DOHH2 (cell line): Measurements from ENCODE around the gene ZNF654.

Source experiments
- H3F3A ChIP-seq: fragments of 200-600 bp; sonication (generic), shearing (Covaris generic); 2 replicates; pipeline ENCODE4 v1.6.0; 2016; ENCODE audit warnings: antibody characterized with exemption, mild to moderate bottlenecking; ENCODE audit not compliant: control insufficient read depth, insufficient read depth
- H3K27ac ChIP-seq: fragments of 200-600 bp; sonication (generic); 2 replicates; pipeline ENCODE4 v1.5.1; 2014; ENCODE audit warnings: low read depth, mild to moderate bottlenecking, low read length, moderate library complexity
- H3K27me3 ChIP-seq: fragments of 200-600 bp; sonication (generic); 2 replicates; pipeline ENCODE4 v1.6.1; 2014; ENCODE audit warnings: mild to moderate bottlenecking, low read length, mixed read lengths; ENCODE audit not compliant: control insufficient read depth
- H3K36me3 ChIP-seq: fragments of 200-600 bp; sonication (generic); 2 replicates; pipeline ENCODE4 v1.6.1; 2014; ENCODE audit warnings: mild to moderate bottlenecking, low read length, moderate library complexity, mixed read lengths; ENCODE audit not compliant: control insufficient read depth
- H3K4me1 ChIP-seq: fragments of 200-600 bp; sonication (generic); 2 replicates; pipeline ENCODE4 v1.6.1; 2014; ENCODE audit warnings: mild to moderate bottlenecking, low read length, mixed read lengths; ENCODE audit not compliant: control insufficient read depth
- H3K4me2 ChIP-seq: fragments of 200-600 bp; sonication (generic); 2 replicates; pipeline ENCODE4 v1.6.0; 2014; ENCODE audit warnings: mild to moderate bottlenecking, low read length, moderate library complexity
- H3K4me3 ChIP-seq: fragments of 200-600 bp; sonication (generic); 2 replicates; pipeline ENCODE4 v1.5.1; 2014; ENCODE audit warnings: mild to moderate bottlenecking, low read length, mixed read lengths
- H3K79me2 ChIP-seq: fragments of 200-600 bp; sonication (generic); 2 replicates; pipeline ENCODE4 v1.6.1; 2014; ENCODE audit warnings: mild to moderate bottlenecking, low read length, mixed read lengths; ENCODE audit not compliant: control insufficient read depth
- H3K9me2 ChIP-seq: fragments of 200-600 bp; sonication (generic); replicated peaks from 2 replicates; pipeline ENCODE4 v1.6.1; 2014; ENCODE audit warnings: mild to moderate bottlenecking, low read length, mixed read lengths; ENCODE audit not compliant: control insufficient read depth
- H3K9me3 ChIP-seq: fragments of 200-600 bp; sonication (generic); 2 replicates; pipeline ENCODE4 v1.6.1; 2014; ENCODE audit warnings: antibody characterized with exemption, low read length, mixed read lengths; ENCODE audit not compliant: control insufficient read depth, insufficient read depth
- H4K20me1 ChIP-seq: fragments of 200-600 bp; sonication (generic); 2 replicates; pipeline ENCODE4 v1.6.0; 2014; ENCODE audit warnings: low read depth, mild to moderate bottlenecking, antibody characterized with exemption, low read length, moderate library complexity; ENCODE audit not compliant: control insufficient read depth, insufficient read depth
- EZH2phosphoT487 ChIP-seq: fragments of 200-600 bp; sonication (generic); IDR thresholded peaks from 2 replicates; pipeline ENCODE4 v1.6.1; 2017; ENCODE audit warnings: borderline replicate concordance, mild to moderate bottlenecking, antibody characterized with exemption, low read length, moderate library complexity, mixed read lengths
- TF ChIP-seq, protein P1 (sequence below): fragments of 200-600 bp; sonication (generic); IDR thresholded peaks from one replicate; pipeline ENCODE4 v1.5.1; 2014; ENCODE audit warnings: antibody characterized with exemption, mild to moderate bottlenecking, low read depth, low read length; ENCODE audit not compliant: poor library complexity, severe bottlenecking

The ZNF654 gene

DNA sequence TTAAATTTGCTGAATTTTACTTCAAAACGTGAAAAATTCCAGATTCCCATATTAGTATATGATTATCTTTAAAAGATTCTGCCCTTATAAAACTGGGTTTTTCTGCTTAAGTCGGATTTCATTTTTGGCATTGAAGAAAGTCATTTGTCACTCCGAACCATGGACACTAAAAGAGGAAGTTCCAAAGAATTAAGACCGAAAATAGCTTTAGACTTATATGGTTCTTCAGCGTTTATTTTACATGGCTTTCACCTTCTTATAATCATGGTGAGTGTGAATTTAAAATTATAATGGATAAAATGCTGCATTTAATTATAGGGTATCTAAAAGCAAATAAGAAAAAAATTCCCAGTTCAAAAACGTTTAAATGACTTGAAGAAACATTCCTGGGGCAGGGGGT, 91.8 kb downstream of the ZNF654 start:
- peak overlapping the region; percentile 82 for H3K4me2 ChIP-seq
- no peaks in the 10 kb centered on the region for H3K27me3 ChIP-seq
- H3F3A ChIP-seq, result 0 out of 2 replicates have a peak, but pooled peaks cover 8% of the 10 kb centered on the region
- no peak for TF ChIP-seq EZH2phosphoT487
- TF ChIP-seq, protein P1, sequence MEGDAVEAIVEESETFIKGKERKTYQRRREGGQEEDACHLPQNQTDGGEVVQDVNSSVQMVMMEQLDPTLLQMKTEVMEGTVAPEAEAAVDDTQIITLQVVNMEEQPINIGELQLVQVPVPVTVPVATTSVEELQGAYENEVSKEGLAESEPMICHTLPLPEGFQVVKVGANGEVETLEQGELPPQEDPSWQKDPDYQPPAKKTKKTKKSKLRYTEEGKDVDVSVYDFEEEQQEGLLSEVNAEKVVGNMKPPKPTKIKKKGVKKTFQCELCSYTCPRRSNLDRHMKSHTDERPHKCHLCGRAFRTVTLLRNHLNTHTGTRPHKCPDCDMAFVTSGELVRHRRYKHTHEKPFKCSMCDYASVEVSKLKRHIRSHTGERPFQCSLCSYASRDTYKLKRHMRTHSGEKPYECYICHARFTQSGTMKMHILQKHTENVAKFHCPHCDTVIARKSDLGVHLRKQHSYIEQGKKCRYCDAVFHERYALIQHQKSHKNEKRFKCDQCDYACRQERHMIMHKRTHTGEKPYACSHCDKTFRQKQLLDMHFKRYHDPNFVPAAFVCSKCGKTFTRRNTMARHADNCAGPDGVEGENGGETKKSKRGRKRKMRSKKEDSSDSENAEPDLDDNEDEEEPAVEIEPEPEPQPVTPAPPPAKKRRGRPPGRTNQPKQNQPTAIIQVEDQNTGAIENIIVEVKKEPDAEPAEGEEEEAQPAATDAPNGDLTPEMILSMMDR, result no peak
- H3K36me3 ChIP-seq, result peaks cover 39% of the 10 kb centered on the region
- peaks cover 91% of the 10 kb centered on the region for H3K79me2 ChIP-seq
- peak overlapping the region; percentile 99 for H3K4me3 ChIP-seq
- H3K27ac ChIP-seq, result peak overlapping the region; percentile 87
- peaks cover 5% of the 10 kb centered on the region; the same call in 1 of the 2 replicates for H4K20me1 ChIP-seq
- no peaks in the 10 kb centered on the region for H3K9me2 ChIP-seq
- H3K9me3 ChIP-seq, result no peaks in the 10 kb centered on the region
- peaks cover 32% of the 10 kb centered on the region for H3K4me1 ChIP-seq

DNA sequence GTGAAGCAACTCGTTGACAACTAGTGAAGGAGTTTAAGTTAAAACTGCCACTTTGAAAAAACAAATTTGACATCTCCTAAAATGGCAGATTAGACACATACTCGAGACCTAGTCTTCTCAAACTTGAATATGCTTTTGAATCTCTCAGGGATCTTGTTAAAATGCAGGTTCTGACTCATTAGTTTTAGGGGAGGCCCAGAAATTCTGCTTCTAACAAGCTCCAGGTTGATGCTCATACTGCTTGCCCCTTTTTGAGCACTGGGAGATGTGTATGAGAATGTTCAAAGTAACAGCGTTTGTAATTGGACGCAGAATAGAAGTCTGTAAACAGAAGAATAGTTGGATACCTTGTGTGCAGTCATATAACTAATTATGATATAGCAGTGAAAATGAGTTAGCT, 92.3 kb downstream of the ZNF654 start:
- H4K20me1 ChIP-seq, result peaks cover 5% of the 10 kb centered on the region; the same call in 1 of the 2 replicates
- peak overlapping the region; percentile 82 for H3K4me2 ChIP-seq
- H3K36me3 ChIP-seq, result peaks cover 44% of the 10 kb centered on the region
- H3K79me2 ChIP-seq, result peaks cover 96% of the 10 kb centered on the region
- 0 out of 2 replicates have a peak, but pooled peaks cover 8% of the 10 kb centered on the region for H3F3A ChIP-seq
- H3K4me3 ChIP-seq, result peak overlapping the region; percentile 99
- H3K9me2 ChIP-seq, result no peaks in the 10 kb centered on the region
- peaks cover 35% of the 10 kb centered on the region for H3K4me1 ChIP-seq
- no peak for TF ChIP-seq EZH2phosphoT487
- TF ChIP-seq, protein P1, result no peak
- no peaks in the 10 kb centered on the region for H3K27me3 ChIP-seq
- no peaks in the 10 kb centered on the region for H3K9me3 ChIP-seq
- H3K27ac ChIP-seq, result no peak overlapping the region

DNA sequence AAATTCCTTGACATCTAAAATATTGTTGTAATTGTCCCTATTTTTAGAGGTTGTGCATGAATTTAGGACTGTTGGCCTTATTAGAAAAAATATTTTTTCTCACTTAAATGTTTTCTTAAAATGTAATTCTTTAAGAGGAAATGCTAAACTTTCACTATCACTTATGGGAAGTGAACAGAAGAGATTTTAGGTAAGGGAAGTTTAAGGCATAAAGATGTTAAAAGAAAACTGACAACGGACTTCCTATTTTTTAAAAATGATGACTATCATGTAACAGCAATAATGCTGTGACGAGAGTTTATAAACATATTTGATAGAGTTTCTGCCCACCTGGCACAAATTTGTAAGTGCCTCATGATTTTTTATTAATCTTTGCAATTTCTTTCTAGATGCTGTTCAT, 93.8 kb downstream of the ZNF654 start:
- no peaks in the 10 kb centered on the region for H3K9me2 ChIP-seq
- H3K27me3 ChIP-seq, result no peaks in the 10 kb centered on the region
- H3K36me3 ChIP-seq, result peaks cover 59% of the 10 kb centered on the region
- no peak overlapping the region for H3K27ac ChIP-seq
- peaks cover 5% of the 10 kb centered on the region for H4K20me1 ChIP-seq
- H3K4me2 ChIP-seq, result peak overlapping the region; percentile 82
- no peak for TF ChIP-seq EZH2phosphoT487
- TF ChIP-seq, protein P1, result no peak
- H3K9me3 ChIP-seq, result no peaks in the 10 kb centered on the region
- H3K4me3 ChIP-seq, result peak overlapping the region; percentile 20; the same call in 1 of the 2 replicates
- peaks cover 96% of the 10 kb centered on the region for H3K79me2 ChIP-seq
- H3F3A ChIP-seq, result 0 out of 2 replicates have a peak, but pooled peaks cover 8% of the 10 kb centered on the region
- peaks cover 38% of the 10 kb centered on the region for H3K4me1 ChIP-seq
